OCI-LY7 (cell line): ENCODE measurements around the gene ERBIN. TPM values are rescaled to one million over a fixed set of nuclear protein-coding genes. Genes with fewer than 3 reads are reported as not detected.
"Not testable (repeated sequence)": the region's sequence is repeated elsewhere in the genome, so short reads cannot be mapped to it uniquely, and the experiment has no call there.

Experiments
- BruUV-seq: library from RNA; stranded (reverse); fragments of 400-500 nt; replicated peaks from 2 replicates; lab custom pipeline; 2021; lab: Mats Ljungman, UMichigan
- CTCF ChIA-PET: fragments of 300-600 bp; sonication (Branson Sonifier 250); formaldehyde crosslinking; loops from one replicate; lab custom pipeline; 2022; ENCODE audit warnings: antibody characterized with exemption; ENCODE audit not compliant: unreplicated experiment; lab: Charles Lee
- POLR2A ChIA-PET: fragments of 300-600 bp; sonication (Branson Sonifier 250); formaldehyde crosslinking; loops from one replicate; lab custom pipeline; 2022; ENCODE audit warnings: antibody characterized with exemption; lab: Charles Lee
- DNase-seq: peaks from one replicate; pipeline ENCODE4 v3.0.0-alpha.2; 2015; ENCODE audit warnings: low spot score
- H2AFZ ChIP-seq: fragments of 200-600 bp; sonication (generic), shearing (Covaris generic); 2 replicates; pipeline ENCODE4 v1.6.1; 2014; ENCODE audit warnings: mild to moderate bottlenecking, antibody characterized with exemption, low read length, moderate library complexity
- H3K27ac ChIP-seq: fragments of 200-600 bp; sonication (generic); 2 replicates; pipeline ENCODE4 v1.5.1; 2014; ENCODE audit warnings: mixed run types, low read depth, mild to moderate bottlenecking, moderate library complexity, low read length, inconsistent platforms; ENCODE audit not compliant: poor library complexity, severe bottlenecking
- H3K36me3 ChIP-seq: fragments of 200-600 bp; sonication (generic); 2 replicates; pipeline ENCODE4 v1.6.1; 2014; ENCODE audit warnings: mild to moderate bottlenecking, antibody characterized with exemption, low read length, moderate library complexity, mixed read lengths; ENCODE audit not compliant: insufficient read depth
- H3K4me1 ChIP-seq: fragments of 200-600 bp; sonication (generic); 2 replicates; pipeline ENCODE4 v1.5.1; 2014; ENCODE audit warnings: mild to moderate bottlenecking, low read length; ENCODE audit not compliant: insufficient read depth, poor library complexity, severe bottlenecking
- H3K4me2 ChIP-seq: fragments of 200-600 bp; sonication (generic); 2 replicates; pipeline ENCODE4 v1.6.1; 2014; ENCODE audit warnings: mild to moderate bottlenecking, low read length
- H3K4me3 ChIP-seq: fragments of 200-600 bp; sonication (generic); 2 replicates; pipeline ENCODE4 v1.5.1; 2014; ENCODE audit warnings: mild to moderate bottlenecking, low read depth, low read length; ENCODE audit not compliant: poor library complexity, severe bottlenecking
- H3K79me2 ChIP-seq: fragments of 200-600 bp; sonication (generic); 2 replicates; pipeline ENCODE4 v1.6.1; 2016; ENCODE audit warnings: low read depth, mild to moderate bottlenecking, low read length, moderate library complexity, mixed read lengths; ENCODE audit not compliant: insufficient read depth
- H3K9me2 ChIP-seq: fragments of 200-600 bp; sonication (generic); 2 replicates; pipeline ENCODE4 v1.6.1; 2016; ENCODE audit warnings: mild to moderate bottlenecking, low read length, mixed read lengths; ENCODE audit not compliant: insufficient read depth
- H3K9me3 ChIP-seq: fragments of 200-600 bp; sonication (generic); 2 replicates; pipeline ENCODE4 v1.6.1; 2014; ENCODE audit warnings: mild to moderate bottlenecking, mixed run types, low read length, mixed read lengths
- H4K20me1 ChIP-seq: fragments of 200-600 bp; sonication (generic); 2 replicates; pipeline ENCODE4 v1.6.1; 2014; ENCODE audit warnings: mild to moderate bottlenecking, antibody characterized with exemption, low read length, moderate library complexity, mixed read lengths; ENCODE audit not compliant: insufficient read depth
- CTCF ChIP-seq: fragments of 200-600 bp; sonication (generic); conservative IDR thresholded peaks from 2 replicates; pipeline ENCODE4 v1.5.1; 2014; ENCODE audit warnings: mild to moderate bottlenecking, antibody characterized with exemption, low read length, moderate library complexity, mixed read lengths
- EZH2phosphoT487 ChIP-seq: fragments of 200-600 bp; sonication (generic); IDR thresholded peaks from 2 replicates; pipeline ENCODE4 v1.6.1; 2018; ENCODE audit warnings: low read depth, borderline replicate concordance, mild to moderate bottlenecking, mixed run types, antibody characterized with exemption, low read length, moderate library complexity, mixed read lengths
- intact Hi-C: fragments of 100-400 bp; cut with micrococcal nuclease; formaldehyde crosslinking; loops from one replicate; pipeline ENCODE4 v1.10.0; 2022; ENCODE audit not compliant: unreplicated experiment
- total RNA-seq, 2 experiments: library from RNA; depleted of rRNA in 1 of 2; stranded (reverse); fragments of >200 nt in 1 of 2; shearing (Covaris generic) in 1 of 2; gene quantifications; 2 replicates each; pipeline ENCODE4 v1.2.3, GENCODE V29; 2014 to 2022

Gene ERBIN
- total RNA-seq, 2 experiments from 2014 or later = 84.5 to 132 TPM

- no TSS peak for BruUV-seq
- H3K4me3 ChIP-seq = no peak overlapping the region
- H3K36me3 ChIP-seq = peaks cover 34% of the 10 kb centered on the region
- H3K27ac ChIP-seq = peak overlapping the region; percentile 82
- DNase-seq = no peak
- intact Hi-C loops = loop anchor here (2.0 to 5.0 kb wide), 2 partner anchors 41 to 45 kb away; partner anchors contain the start of gene ERBIN
- H3K4me2 ChIP-seq = peak overlapping the region; percentile 69; the same call in 1 of the 2 replicates
- no peak for TF ChIP-seq CTCF
- no peak for TF ChIP-seq EZH2phosphoT487
- H2AFZ ChIP-seq = no peak overlapping the region
- H3K4me1 ChIP-seq = peaks cover 47% of the 10 kb centered on the region
- CTCF ChIA-PET = no interaction called here
- H3K79me2 ChIP-seq = peaks cover 97% of the 10 kb centered on the region
- H3K9me3 ChIP-seq = peaks cover 5% of the 10 kb centered on the region; the same call in 1 of the 2 replicates
- no peaks in the 10 kb centered on the region for H3K9me2 ChIP-seq
- POLR2A ChIA-PET = interaction anchor here (0.5 to 3.2 kb wide), 15 partner anchors 9 to 734 kb away, joined by 3 to 11 read pairs (median 4); partner anchors contain the start of gene ERBIN
- peaks cover 22% of the 10 kb centered on the region; the same call in 1 of the 2 replicates for H4K20me1 ChIP-seq
Observed at GRCh38 chr5:65971643-65972042, 45.3 kb downstream of the ERBIN start.

- H2AFZ ChIP-seq, H3K4me3 ChIP-seq, DNase-seq, CTCF ChIA-PET, BruUV-seq, H3K4me2 ChIP-seq, H3K27ac ChIP-seq, H3K9me2 ChIP-seq, H3K9me3 ChIP-seq: not testable (repeated sequence)
- Histone ChIP-seq H3K79me2 (peaks cover 86% of the 10 kb centered on the region), H3K4me1 (peaks cover 39% of the 10 kb centered on the region), H3K36me3 (peaks cover 37% of the 10 kb centered on the region), H4K20me1 (peaks cover 15% of the 10 kb centered on the region; the same call in 1 of the 2 replicates)
- POLR2A ChIA-PET = interaction anchor here (0.6 to 1.8 kb wide), 6 partner anchors 16 to 102 kb away, joined by 3 to 5 read pairs (median 4); no protein-coding TSS in a partner anchor
- intact Hi-C loops = loop anchor here (5.0 kb wide), 1 partner anchor 39 kb away; no protein-coding TSS in a partner anchor
Observed at GRCh38 chr5:65972896-65973295, 46.5 kb downstream of the ERBIN start.

- TF ChIP-seq CTCF = no peak
- TF ChIP-seq EZH2phosphoT487 = no peak
- Histone ChIP-seq H3K9me2 (no peaks in the 10 kb centered on the region), H3K4me3 (no peak overlapping the region), H3K4me1 (peaks cover 11% of the 10 kb centered on the region), H3K9me3 (peaks cover 17% of the 10 kb centered on the region), H3K36me3 (peaks cover 48% of the 10 kb centered on the region), H3K27ac (no peak overlapping the region), H2AFZ (no peak overlapping the region), H3K4me2 (no peak overlapping the region), H3K79me2 (peaks cover 85% of the 10 kb centered on the region), H4K20me1 (no peaks in the 10 kb centered on the region)
- POLR2A ChIA-PET = no interaction called here
- CTCF ChIA-PET = interaction anchor here (0.6 kb wide), 1 partner anchor 82 kb away, joined by 3 read pairs; no protein-coding TSS in a partner anchor
- no TSS peak for BruUV-seq
- DNase-seq = no peak
- intact Hi-C loops = no loop called here
Observed at GRCh38 chr5:65978251-65978650, 51.9 kb downstream of the ERBIN start.
